K562 (cell line): Measurements from ENCODE around the gene G6PC3. TPM values are rescaled to one million over a fixed set of nuclear protein-coding genes. Genes with fewer than 3 reads are reported as not detected.

ENCODE experiments used
- ATAC-seq: fragments of 200-7000 bp; cut with Tn5 transposase; 3 replicates; pipeline ENCODE4 v1.9.1; 2020; ENCODE audit warnings: moderate library complexity
- BruUV-seq: library from RNA; stranded (reverse); fragments of 400-500 nt; replicated peaks from 2 replicates; lab custom pipeline; 2021; lab: Mats Ljungman, UMichigan
- CTCF ChIA-PET: fragments of 300-600 bp; formaldehyde crosslinking; extraction: SDS; loops from one replicate; lab custom pipeline; 2021; ENCODE audit warnings: low intra/inter-chr PET ratio; lab: Yijun Ruan, JAX
- POLR2A ChIA-PET: fragments of 300-600, 350-650 bp; sonication (Branson Sonifier 250); formaldehyde crosslinking; extraction: SDS; loops from one replicate; lab custom pipeline; 2021; ENCODE audit warnings: antibody characterized with exemption, inconsistent platforms; lab: Yijun Ruan, JAX
- DNase-seq, 4 experiments: peaks; one replicate each; pipeline versions ENCODE4 v3.0.0 to v3.0.0-alpha.2; 2011 to 2018; ENCODE audit warnings: low spot score in 3 of 4, mixed read lengths in 3 of 4; ENCODE audit errors: extremely low read depth in 1 of 4
- FAIRE-seq: peaks from 2 replicates; lab custom pipeline; 2011; peaks lifted over from hg19 to GRCh38; lab: Jason Lieb, UNC
- H2AFZ ChIP-seq: 2 replicates; pipeline ENCODE4 v1.6.0; 2011; ENCODE audit warnings: low read depth, low read length, control low read depth, inconsistent platforms
- H3K27ac ChIP-seq: fragments of 200-600 bp; 3 replicates; pipeline ENCODE4 v1.8.0; 2011; ENCODE audit warnings: low read depth, mild to moderate bottlenecking, control low read depth, inconsistent platforms, low read length, moderate library complexity, mixed read lengths; ENCODE audit errors: extremely low read depth
- H3K27me3 ChIP-seq, 2 experiments: fragments of 300-600 bp in 1 of 2; 2 replicates in 1 of 2; 3 replicates in 1 of 2; pipeline versions ENCODE4 v1.6.0 to v1.8.0; 2011; ENCODE audit warnings: inconsistent platforms in 2 of 2, low read length in 2 of 2, mild to moderate bottlenecking in 1 of 2, mixed read lengths in 1 of 2, moderate library complexity in 1 of 2; ENCODE audit not compliant: control insufficient read depth in 2 of 2, insufficient read depth in 2 of 2
- H3K36me3 ChIP-seq: fragments of 300-600 bp; 3 replicates; pipeline ENCODE4 v1.8.0; 2011; ENCODE audit warnings: mild to moderate bottlenecking, low read length, inconsistent platforms; ENCODE audit not compliant: control insufficient read depth, insufficient read depth
- H3K4me1 ChIP-seq, 2 experiments: fragments of 200-600 bp in 1 of 2; replicated peaks in 1 of 2; 2 replicates in 1 of 2; 3 replicates in 1 of 2; pipeline versions ENCODE4 v1.5.1 to v1.8.0; 2011; ENCODE audit warnings: inconsistent platforms in 2 of 2, low read length in 2 of 2, mild to moderate bottlenecking in 1 of 2, mixed read lengths in 1 of 2, moderate library complexity in 1 of 2; ENCODE audit not compliant: control insufficient read depth in 2 of 2, insufficient read depth in 2 of 2
- H3K4me2 ChIP-seq: 2 replicates; pipeline ENCODE4 v1.6.1; 2011; ENCODE audit warnings: low read length, control low read depth, inconsistent platforms, mixed read lengths; ENCODE audit not compliant: insufficient read depth
- H3K4me3 ChIP-seq: fragments of 200-600 bp; sonication (generic), shearing (Covaris generic); 2 replicates; pipeline ENCODE4 v1.5.1; 2016; ENCODE audit warnings: control low read depth, inconsistent platforms
- H3K79me2 ChIP-seq: fragments of 200-600 bp; 3 replicates; pipeline ENCODE4 v1.8.0; 2011; ENCODE audit warnings: low read length, inconsistent platforms; ENCODE audit not compliant: control insufficient read depth, insufficient read depth
- H3K9ac ChIP-seq, 2 experiments: 2 replicates each; pipeline versions ENCODE4 v1.6.0 to v1.6.1; 2011; ENCODE audit warnings: low read depth in 2 of 2, low read length in 2 of 2, control low read depth in 1 of 2, inconsistent platforms in 1 of 2, mild to moderate bottlenecking in 1 of 2, mixed read lengths in 1 of 2; ENCODE audit not compliant: insufficient read depth in 1 of 2
- H3K9me1 ChIP-seq: one replicate; pipeline ENCODE4 v1.6.0; 2011; ENCODE audit warnings: inconsistent platforms, mild to moderate bottlenecking, low read length, moderate library complexity; ENCODE audit not compliant: control insufficient read depth, insufficient read depth
- H3K9me3 ChIP-seq: replicated peaks from 2 replicates; pipeline ENCODE4 v1.5.1; 2011; ENCODE audit warnings: low read depth, low read length, inconsistent platforms; ENCODE audit not compliant: control insufficient read depth, insufficient read depth
- H4K20me1 ChIP-seq: replicated peaks from 2 replicates; pipeline ENCODE4 v1.6.1; 2011; ENCODE audit warnings: low read length, inconsistent platforms, mixed read lengths; ENCODE audit not compliant: control insufficient read depth, insufficient read depth
- BRD9 ChIP-seq: fragments of 450-650 bp; IDR thresholded peaks from 2 replicates; pipeline ENCODE4 v1.6.1; 2018; ENCODE audit warnings: low read depth; ENCODE audit not compliant: partially characterized antibody
- CBFA2T3 ChIP-seq: fragments of 450-650 bp; IDR thresholded peaks from 2 replicates; pipeline ENCODE4 v1.6.1; 2017
- HDGF ChIP-seq: fragments of 450-650 bp; IDR thresholded peaks from 2 replicates; pipeline ENCODE4 v1.6.1; 2016
- IRF9 ChIP-seq: fragments of 450-650 bp; IDR thresholded peaks from 2 replicates; pipeline ENCODE4 v1.6.1; 2016; ENCODE audit warnings: missing biosample characterization, missing genetic modification characterization
- STAG1 ChIP-seq: sonication (generic); formaldehyde crosslinking; IDR thresholded peaks from 2 replicates; pipeline ENCODE4 v1.5.0; 2020; ENCODE audit warnings: missing genetic modification reagents, borderline replicate concordance
- ZNF174 ChIP-seq: fragments of 250-450 bp; sonication (Bioruptor Pico); IDR thresholded peaks from 2 replicates; pipeline ENCODE4 v1.4.0; 2020; ENCODE audit warnings: mild to moderate bottlenecking
- ZNF23 ChIP-seq: fragments of 250-450 bp; sonication (Bioruptor Pico); IDR thresholded peaks from 2 replicates; pipeline ENCODE4 v1.4.0; 2020; ENCODE audit warnings: mild to moderate bottlenecking
- WGBS: fragments of 100-300 bp; shearing (Covaris generic); methylation state at CpG from one replicate; pipeline ENCODE4 v1.1.6; 2016; ENCODE audit warnings: low coverage, mixed read lengths; ENCODE audit not compliant: insufficient coverage; ENCODE audit errors: missing lambda C conversion rate; 5-methylcytosine and 5-hydroxymethylcytosine counted together
- in situ Hi-C: fragments of 300-500 bp; cut with MboI; formaldehyde crosslinking; loops from 4 replicates; pipeline ENCODE4 v1.15.0; 2018; ENCODE audit warnings: inconsistent platforms, mixed read lengths
- intact Hi-C: fragments of 100-400 bp; cut with micrococcal nuclease; formaldehyde crosslinking; loops from 2 replicates; pipeline ENCODE4 v1.14.2; 2022
- polyA plus RNA-seq, 8 experiments: library from polyadenylated mRNA; depleted of rRNA in 4 of 8; stranded (reverse) in 5 of 8; unstranded in 3 of 8; fragments of >200 nt; fragmentation: Nextera tagmentation in 2 of 8; fragmentation: Illumina TruSeq in 1 of 8; extraction: Ambion mirVana in 2 of 8; extraction: Trizol in 1 of 8; gene quantifications; 2 replicates each; pipeline versions ENCODE4 v1.2.1 to v1.2.3, GENCODE V29; 2011 to 2014; ENCODE audit warnings: inconsistent platforms in 1 of 8, missing spikeins in 1 of 8
- total RNA-seq, 7 experiments: library from RNA; depleted of rRNA in 6 of 7; stranded (reverse); fragments of >200 nt in 6 of 7; fragmentation: Illumina TruSeq in 2 of 7; extraction: Trizol in 2 of 7; gene quantifications; 2 replicates each; pipeline versions ENCODE4 v1.2.1 to v1.2.3, GENCODE V29; 2011 to 2021; ENCODE audit warnings: low replicate concordance in 1 of 7

G6PC3 gene
- total and polyA plus RNA-seq, 9 of the 15 experiments (the other 6 are each of a cell fraction or from before 2014, with no cell fraction given), result 10.4 to 57.8 (median 31.1) TPM

GRCh38 chr17:44084921-44085320 is 14.4 kb downstream of the G6PC3 start:
- Histone ChIP-seq H3K4me1 (peaks cover 21 to 51% of the 10 kb centered on the region in 2 experiments), H3K9me1 (peaks cover 4% of the 10 kb centered on the region), H3K4me2 (no peak overlapping the region), H3K27ac (no peak overlapping the region; the same call in 2 of the 3 replicates), H3K79me2 (no peaks in the 10 kb centered on the region; the same call in 2 of the 3 replicates), H3K9me3 (no peaks in the 10 kb centered on the region), H4K20me1 (no peaks in the 10 kb centered on the region), H3K9ac (peak overlapping the region in 1 of 2 experiments; percentile 41; a peak in 2 of 4 replicates), H2AFZ (no peak overlapping the region), H3K27me3 (no peaks in the 10 kb centered on the region), H3K36me3 (peaks cover 28% of the 10 kb centered on the region; the same call in 1 of the 3 replicates), H3K4me3 (no peak overlapping the region)
- ATAC-seq (no peak), FAIRE-seq (no peak), DNase-seq (no peak)
- no peak for TF ChIP-seq CBFA2T3
- TF ChIP-seq STAG1 (CRISPR knock-in tag), result 0 out of 2 replicates have a peak, but pooled peaks have one; percentile 8
- TF ChIP-seq ZNF174 (CRISPR knock-in tag), result no peak
- TF ChIP-seq IRF9 (tag), result no peak
- TF ChIP-seq HDGF, result no peak
- TF ChIP-seq ZNF23 (CRISPR knock-in tag), result no peak
- TF ChIP-seq BRD9, result no peak
- intact Hi-C loops (no loop called here), in situ Hi-C loops (no loop called here)
- WGBS, result 86% methylated on average over 6 of the region's 7 CpGs
- BruUV-seq, result no TSS peak
- ChIA-PET CTCF (no interaction called here), POLR2A (interaction anchor here (0.6 kb wide), 1 partner anchor 448 kb away, joined by 3 read pairs; no protein-coding TSS in a partner anchor)
